Fibroblast of pulmonary artery (primary cell): Measurements from ENCODE around the gene NIPAL3.

Experiments
- DNase-seq: peaks from one replicate; pipeline ENCODE4 v3.0.0-alpha.2; 2010; ENCODE audit warnings: low read depth
- H3K4me3 ChIP-seq: replicated peaks from 2 replicates; pipeline ENCODE4 v1.5.1; 2011; ENCODE audit warnings: low read depth, mild to moderate bottlenecking, control low read depth, low read length, moderate library complexity
- CTCF ChIP-seq: IDR thresholded peaks from 2 replicates; pipeline ENCODE4 v1.5.1; 2011; ENCODE audit warnings: mild to moderate bottlenecking, control low read depth, low read length, inconsistent platforms; ENCODE audit errors: missing control alignments

The NIPAL3 gene

GRCh38 chr1:24465638-24466037 lies 50.0 kb downstream of the NIPAL3 start:
- no peak overlapping the region for H3K4me3 ChIP-seq
- TF ChIP-seq CTCF: no peak
- DNase-seq: no peak

GRCh38 chr1:24468685-24469316 lies 53.2 kb downstream of the NIPAL3 start:
- TF ChIP-seq CTCF: no peak
- H3K4me3 ChIP-seq: no peak overlapping the region
- no peak for DNase-seq

- no peak for DNase-seq
- H3K4me3 ChIP-seq: no peak overlapping the region
- TF ChIP-seq CTCF: no peak
Observed at GRCh38 chr1:24470592-24470991, 55.0 kb downstream of the NIPAL3 start.

- no peak for DNase-seq
- TF ChIP-seq CTCF: no peak
- H3K4me3 ChIP-seq: no peak overlapping the region
Observed at GRCh38 chr1:24472527-24473251, 57.1 kb downstream of the NIPAL3 start.

GRCh38 chr1:24474193-24474592 lies 58.6 kb downstream of the NIPAL3 start:
- TF ChIP-seq CTCF: no peak
- no peak overlapping the region for H3K4me3 ChIP-seq
- no peak for DNase-seq

GRCh38 chr1:24475700-24476099 lies 60.1 kb downstream of the NIPAL3 start:
- TF ChIP-seq CTCF: no peak
- no peak for DNase-seq
- no peak overlapping the region for H3K4me3 ChIP-seq

GRCh38 chr1:24476571-24476970 lies 61.0 kb downstream of the NIPAL3 start:
- DNase-seq: no peak
- no peak overlapping the region for H3K4me3 ChIP-seq
- TF ChIP-seq CTCF: no peak
